GM12801 (cell line): ENCODE data around the gene DES.

ENCODE experiments used
- CTCF ChIP-seq: IDR thresholded peaks from one replicate; pipeline ENCODE4 v1.5.1; 2011; ENCODE audit warnings: control low read depth; ENCODE audit not compliant: insufficient read length; ENCODE audit errors: extremely low read depth

DES gene

GRCh38 chr2:219403861-219404260 lies 14.3 kb upstream of the DES start:
- no peak for TF ChIP-seq CTCF

DNA sequence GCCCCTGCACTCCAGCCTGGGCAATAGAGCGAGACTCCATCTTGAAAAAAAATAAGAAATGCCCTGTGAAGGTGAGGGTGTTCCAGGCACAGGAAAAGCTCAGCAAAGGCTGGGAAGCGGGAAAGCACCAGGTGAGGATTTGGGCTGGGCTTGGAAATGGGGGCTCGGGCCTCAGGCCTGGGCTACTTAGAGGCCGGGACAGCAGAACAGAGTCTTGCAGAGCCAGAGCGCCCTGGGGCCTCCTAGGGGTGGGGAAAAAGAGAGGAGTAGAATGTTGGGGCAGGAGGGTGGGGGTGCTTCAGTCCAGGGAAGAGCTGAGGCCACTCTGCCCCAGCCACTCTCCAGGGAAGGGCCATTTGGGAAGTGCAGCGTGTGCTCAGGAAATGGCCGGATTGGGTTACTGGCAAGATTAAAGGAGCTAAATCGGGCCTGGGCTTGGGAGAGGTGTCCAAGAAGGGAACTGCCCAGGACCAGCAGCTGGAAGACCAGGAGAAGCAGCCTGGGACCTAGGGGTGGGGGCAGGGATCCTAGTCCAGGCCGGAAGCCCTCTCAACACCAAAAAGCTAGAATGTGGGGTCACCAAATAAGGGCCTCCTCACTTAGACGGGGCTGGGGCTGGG lies 13.8 kb upstream of the DES start:
- TF ChIP-seq CTCF, result no peak

- TF ChIP-seq CTCF, result no peak
Measured at GRCh38 chr2:219404954-219405353, 13.2 kb upstream of the DES start.

- no peak for TF ChIP-seq CTCF
Measured at GRCh38 chr2:219405451-219405850, 12.7 kb upstream of the DES start.

GRCh38 chr2:219405958-219406860 lies 12.0 kb upstream of the DES start:
- no peak for TF ChIP-seq CTCF

- TF ChIP-seq CTCF, result no peak
Measured at GRCh38 chr2:219406861-219407230, 11.3 kb upstream of the DES start.

GRCh38 chr2:219408204-219408603 lies 10.0 kb upstream of the DES start:
- no peak for TF ChIP-seq CTCF
